ENCODE data around the gene TSSK2.

TSSK2 gene

DNA sequence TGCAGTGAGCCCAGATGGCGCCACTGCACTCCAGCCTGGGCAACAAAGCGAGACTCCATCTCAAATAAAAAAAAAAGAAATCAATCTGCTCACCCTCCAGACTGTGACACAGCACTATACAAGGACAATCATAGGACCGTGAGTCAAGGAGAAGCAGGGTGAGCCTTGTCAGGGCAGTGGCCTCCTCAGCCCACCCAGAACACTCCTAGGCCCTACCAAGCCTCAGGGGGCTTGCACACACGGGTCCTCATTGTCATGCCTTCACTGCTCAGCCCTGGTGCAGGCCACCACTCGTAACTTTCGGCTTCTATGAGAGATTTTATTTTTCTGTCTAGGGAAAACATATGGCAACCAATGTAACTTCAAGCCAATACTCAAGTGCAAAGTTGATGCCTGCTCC is 44.7 kb upstream of the TSSK2 start:
- Histone ChIP-seq H3K4me3 (ENCODE audit: low read depth, low read length) (no peak overlapping the region), H3K27ac (no peak overlapping the region), H3K36me3 (peaks cover 9% of the 10 kb centered on the region), H3K27me3 (ENCODE audit: insufficient read depth, low read depth, severe bottlenecking) (no peaks in the 10 kb centered on the region), H3K9me3 (ENCODE audit: severe bottlenecking) (no peaks in the 10 kb centered on the region)
- TF ChIP-seq, protein P1, sequence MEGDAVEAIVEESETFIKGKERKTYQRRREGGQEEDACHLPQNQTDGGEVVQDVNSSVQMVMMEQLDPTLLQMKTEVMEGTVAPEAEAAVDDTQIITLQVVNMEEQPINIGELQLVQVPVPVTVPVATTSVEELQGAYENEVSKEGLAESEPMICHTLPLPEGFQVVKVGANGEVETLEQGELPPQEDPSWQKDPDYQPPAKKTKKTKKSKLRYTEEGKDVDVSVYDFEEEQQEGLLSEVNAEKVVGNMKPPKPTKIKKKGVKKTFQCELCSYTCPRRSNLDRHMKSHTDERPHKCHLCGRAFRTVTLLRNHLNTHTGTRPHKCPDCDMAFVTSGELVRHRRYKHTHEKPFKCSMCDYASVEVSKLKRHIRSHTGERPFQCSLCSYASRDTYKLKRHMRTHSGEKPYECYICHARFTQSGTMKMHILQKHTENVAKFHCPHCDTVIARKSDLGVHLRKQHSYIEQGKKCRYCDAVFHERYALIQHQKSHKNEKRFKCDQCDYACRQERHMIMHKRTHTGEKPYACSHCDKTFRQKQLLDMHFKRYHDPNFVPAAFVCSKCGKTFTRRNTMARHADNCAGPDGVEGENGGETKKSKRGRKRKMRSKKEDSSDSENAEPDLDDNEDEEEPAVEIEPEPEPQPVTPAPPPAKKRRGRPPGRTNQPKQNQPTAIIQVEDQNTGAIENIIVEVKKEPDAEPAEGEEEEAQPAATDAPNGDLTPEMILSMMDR (IDR thresholded peaks at IDR 0.05; ENCODE audit: low read depth, low read length) = no peak
- DNase-seq = no peak

DNA sequence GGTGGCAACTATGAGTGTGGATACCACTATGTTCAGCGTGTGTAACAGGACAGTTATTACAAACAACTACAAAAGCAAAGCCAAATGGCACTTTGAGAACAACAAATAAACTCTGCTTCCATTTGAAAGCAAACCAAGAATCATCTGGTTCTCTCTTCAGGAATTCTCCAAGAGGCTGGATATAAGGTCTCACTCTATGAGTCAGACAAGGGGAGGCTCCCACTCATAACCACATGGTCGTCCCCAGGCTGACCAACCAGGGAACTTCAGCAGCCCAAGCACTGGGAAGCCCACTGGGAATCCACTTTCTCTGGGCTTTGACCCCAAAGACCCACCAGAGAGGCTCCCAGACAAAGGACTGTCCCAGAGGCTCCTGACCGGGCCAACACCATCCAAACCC is 44.2 kb upstream of the TSSK2 start:
- DNase-seq = no peak
- Histone ChIP-seq H3K27ac (no peak overlapping the region), H3K27me3 (ENCODE audit: insufficient read depth, low read depth, severe bottlenecking) (no peaks in the 10 kb centered on the region), H3K4me3 (ENCODE audit: low read depth, low read length) (no peak overlapping the region), H3K36me3 (peaks cover 9% of the 10 kb centered on the region), H3K9me3 (ENCODE audit: severe bottlenecking) (no peaks in the 10 kb centered on the region)
- TF ChIP-seq, protein P1 (IDR thresholded peaks at IDR 0.05; ENCODE audit: low read depth, low read length) = no peak

DNA sequence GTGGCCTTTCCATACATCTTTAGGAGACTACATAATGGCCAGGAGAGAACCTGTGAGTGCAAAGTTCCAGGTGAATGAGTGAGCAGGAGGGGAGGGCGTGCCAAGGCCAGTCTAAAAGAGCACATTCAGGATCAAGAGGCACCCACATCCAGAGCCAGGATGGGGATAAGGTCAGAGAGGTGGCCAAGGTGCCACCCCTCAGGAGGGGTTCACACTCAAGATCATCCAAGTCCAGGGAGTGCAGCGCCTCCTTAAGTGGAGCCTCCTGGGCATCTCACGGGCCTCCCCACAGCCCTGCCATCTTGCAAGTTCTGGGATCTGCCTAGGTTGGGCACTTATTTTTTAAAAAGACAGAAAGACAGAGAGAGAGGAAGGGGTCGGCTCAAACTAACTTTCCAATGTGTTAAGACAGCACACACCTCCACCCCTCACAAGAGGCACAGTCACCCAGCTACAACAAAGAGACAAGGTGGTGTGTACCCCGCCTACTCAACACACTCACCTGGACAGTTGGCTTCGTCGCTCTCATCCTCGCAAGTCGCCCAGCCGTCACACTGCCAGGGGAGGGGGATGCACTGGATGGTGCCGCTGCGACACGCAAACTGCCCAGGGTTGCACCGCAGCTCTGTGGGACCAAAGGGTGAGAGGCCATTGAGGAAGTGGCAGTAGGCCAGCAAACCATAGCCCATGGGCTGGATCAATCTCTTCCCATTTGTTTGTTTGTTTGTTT is 42.1 kb upstream of the TSSK2 start:
- no peak overlapping the region for H3K4me3 ChIP-seq (ENCODE audit: low read depth, low read length)
- H3K27me3 ChIP-seq (ENCODE audit: insufficient read depth, low read depth, severe bottlenecking) = no peaks in the 10 kb centered on the region
- H3K36me3 ChIP-seq = peaks cover 9% of the 10 kb centered on the region
- TF ChIP-seq, protein P1 (IDR thresholded peaks at IDR 0.05; ENCODE audit: low read depth, low read length) = no peak
- no peak for DNase-seq
- no peaks in the 10 kb centered on the region for H3K9me3 ChIP-seq (ENCODE audit: severe bottlenecking)
- H3K27ac ChIP-seq = no peak overlapping the region

DNA sequence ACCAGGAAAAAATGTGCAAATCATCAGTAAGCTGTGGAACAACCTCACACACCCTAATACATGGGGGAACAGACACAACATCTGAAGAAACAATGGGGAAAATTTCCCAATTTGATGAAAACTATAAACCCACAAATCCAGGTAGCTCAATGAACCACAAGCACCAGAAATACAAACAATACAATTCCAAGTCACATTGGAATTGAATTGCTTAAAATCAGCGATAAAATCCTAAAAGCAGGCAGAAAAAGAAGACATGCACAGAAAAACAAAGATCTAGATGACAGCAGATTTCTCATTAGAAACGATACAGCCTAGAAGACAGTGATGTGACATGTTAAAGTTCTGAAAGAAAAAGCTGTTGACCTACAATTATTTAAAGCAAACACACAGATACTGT is 40.9 kb upstream of the TSSK2 start:
- Histone ChIP-seq H3K4me3 (ENCODE audit: low read depth, low read length) (no peak overlapping the region), H3K27ac (no peak overlapping the region), H3K9me3 (ENCODE audit: severe bottlenecking) (no peaks in the 10 kb centered on the region), H3K36me3 (peaks cover 9% of the 10 kb centered on the region), H3K27me3 (ENCODE audit: insufficient read depth, low read depth, severe bottlenecking) (no peaks in the 10 kb centered on the region)
- TF ChIP-seq, protein P1 (IDR thresholded peaks at IDR 0.05; ENCODE audit: low read depth, low read length) = no peak
- DNase-seq = no peak

DNA sequence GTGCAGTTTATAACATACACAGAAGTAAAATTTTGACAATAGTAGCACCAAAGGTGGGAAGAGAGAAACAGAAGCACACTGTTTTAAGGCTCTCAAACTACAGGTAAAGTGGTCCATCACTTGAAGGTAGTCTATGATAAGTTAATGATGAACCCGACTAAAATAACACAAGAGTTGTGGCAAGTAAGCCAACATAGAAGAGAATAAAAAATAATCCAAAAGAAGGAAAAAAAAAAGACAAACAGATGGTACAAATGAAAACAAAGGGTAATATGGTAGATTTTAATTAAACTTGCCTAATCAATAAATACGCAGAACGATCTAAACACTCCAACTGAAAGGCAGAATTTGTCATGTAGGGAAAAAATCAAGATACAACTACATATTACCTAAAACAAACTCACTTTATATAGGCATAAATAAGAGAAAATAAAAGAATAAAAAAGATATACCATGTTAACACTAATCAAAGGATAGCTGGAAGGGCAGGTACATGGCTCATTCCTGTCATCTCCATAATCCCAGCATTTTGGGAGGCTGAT is 40.5 kb upstream of the TSSK2 start:
- Histone ChIP-seq H3K27me3 (ENCODE audit: insufficient read depth, low read depth, severe bottlenecking) (no peaks in the 10 kb centered on the region), H3K4me3 (ENCODE audit: low read depth, low read length) (no peak overlapping the region), H3K9me3 (ENCODE audit: severe bottlenecking) (no peaks in the 10 kb centered on the region), H3K36me3 (peaks cover 9% of the 10 kb centered on the region), H3K27ac (no peak overlapping the region)
- no peak for DNase-seq
- TF ChIP-seq, protein P1 (IDR thresholded peaks at IDR 0.05; ENCODE audit: low read depth, low read length) = no peak

DNA sequence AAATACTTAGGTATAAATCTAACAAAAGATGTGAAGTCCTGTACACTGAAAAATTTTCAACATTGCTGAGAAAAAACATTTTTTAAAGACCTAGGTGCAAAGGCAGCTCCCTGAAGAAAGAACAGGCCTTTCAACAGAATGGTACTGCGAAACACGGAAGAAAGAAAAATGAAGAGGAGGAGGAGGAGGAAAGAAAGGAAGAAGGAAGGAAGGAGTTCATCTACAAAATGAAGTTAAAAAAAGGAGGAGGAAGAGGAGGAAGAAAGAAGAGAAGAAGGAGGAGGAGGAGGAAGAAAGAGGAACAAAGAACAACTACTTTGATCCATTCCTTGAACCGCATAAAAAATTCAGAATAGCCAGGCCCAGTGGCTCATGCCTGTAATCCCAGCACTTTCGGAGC is 38.4 kb upstream of the TSSK2 start:
- DNase-seq = no peak

More for the DNA sequence above, 38.4 kb upstream of the TSSK2 start:
- no peaks in the 10 kb centered on the region for H3K9me3 ChIP-seq (ENCODE audit: severe bottlenecking)
- peaks cover 9% of the 10 kb centered on the region for H3K36me3 ChIP-seq
- H3K27ac ChIP-seq = no peak overlapping the region
- TF ChIP-seq, protein P1 (IDR thresholded peaks at IDR 0.05; ENCODE audit: low read depth, low read length) = no peak
- no peak overlapping the region for H3K4me3 ChIP-seq (ENCODE audit: low read depth, low read length)
- no peaks in the 10 kb centered on the region for H3K27me3 ChIP-seq (ENCODE audit: insufficient read depth, low read depth, severe bottlenecking)

Data from WERI-Rb-1 (cell line).